GM19467 (cell line): ENCODE results near the gene POU4F3.

Source experiments
- ATAC-seq: cut with Tn5 transposase; IDR thresholded peaks from one replicate; pipeline ENCODE4 v1.9.1; 2021; ENCODE audit warnings: mild to moderate bottlenecking, moderate library complexity; ENCODE audit not compliant: unreplicated experiment

The POU4F3 gene

DNA sequence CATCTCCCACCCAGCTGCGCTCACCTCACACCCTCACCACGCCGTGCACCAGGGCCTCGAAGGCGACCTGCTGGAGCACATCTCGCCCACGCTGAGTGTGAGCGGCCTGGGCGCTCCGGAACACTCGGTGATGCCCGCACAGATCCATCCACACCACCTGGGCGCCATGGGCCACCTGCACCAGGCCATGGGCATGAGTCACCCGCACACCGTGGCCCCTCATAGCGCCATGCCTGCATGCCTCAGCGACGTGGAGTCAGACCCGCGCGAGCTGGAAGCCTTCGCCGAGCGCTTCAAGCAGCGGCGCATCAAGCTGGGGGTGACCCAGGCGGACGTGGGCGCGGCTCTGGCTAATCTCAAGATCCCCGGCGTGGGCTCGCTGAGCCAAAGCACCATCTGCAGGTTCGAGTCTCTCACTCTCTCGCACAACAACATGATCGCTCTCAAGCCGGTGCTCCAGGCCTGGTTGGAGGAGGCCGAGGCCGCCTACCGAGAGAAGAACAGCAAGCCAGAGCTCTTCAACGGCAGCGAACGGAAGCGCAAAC is 1.1 kb downstream of the POU4F3 start:
- no peak for ATAC-seq

DNA sequence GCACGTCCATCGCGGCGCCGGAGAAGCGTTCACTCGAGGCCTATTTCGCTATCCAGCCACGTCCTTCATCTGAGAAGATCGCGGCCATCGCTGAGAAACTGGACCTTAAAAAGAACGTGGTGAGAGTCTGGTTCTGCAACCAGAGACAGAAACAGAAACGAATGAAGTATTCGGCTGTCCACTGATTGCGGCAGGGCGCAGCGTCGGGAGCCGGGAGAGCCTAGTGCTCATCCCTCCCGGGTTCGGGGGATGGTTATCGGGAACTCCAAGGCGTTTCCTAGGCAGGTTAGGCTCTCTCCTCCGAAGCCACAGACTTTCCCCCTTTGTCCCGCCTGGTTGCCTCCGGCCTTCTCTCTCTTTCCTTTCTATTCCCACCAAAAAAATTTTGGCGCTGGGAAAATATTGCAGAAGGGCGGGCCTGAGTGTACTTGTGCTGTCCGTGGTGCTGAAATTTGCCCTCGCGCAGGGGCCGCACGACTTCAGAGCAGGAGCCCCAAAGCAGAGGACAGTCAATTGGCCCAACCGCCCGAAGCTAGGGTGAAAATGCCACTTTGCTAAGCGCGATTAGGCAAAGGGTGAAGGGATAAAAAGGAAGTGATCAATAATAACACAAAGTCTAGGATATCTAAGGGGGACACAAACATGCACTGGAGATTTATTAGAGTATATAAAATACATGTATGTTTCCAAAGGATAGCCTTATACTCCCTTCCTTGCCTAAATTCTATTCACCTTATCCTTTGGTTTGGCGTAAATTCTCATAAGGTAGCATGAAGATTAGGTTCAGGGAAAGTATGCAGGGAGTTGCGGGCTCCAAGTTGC is 1.8 kb downstream of the POU4F3 start:
- no peak for ATAC-seq

DNA sequence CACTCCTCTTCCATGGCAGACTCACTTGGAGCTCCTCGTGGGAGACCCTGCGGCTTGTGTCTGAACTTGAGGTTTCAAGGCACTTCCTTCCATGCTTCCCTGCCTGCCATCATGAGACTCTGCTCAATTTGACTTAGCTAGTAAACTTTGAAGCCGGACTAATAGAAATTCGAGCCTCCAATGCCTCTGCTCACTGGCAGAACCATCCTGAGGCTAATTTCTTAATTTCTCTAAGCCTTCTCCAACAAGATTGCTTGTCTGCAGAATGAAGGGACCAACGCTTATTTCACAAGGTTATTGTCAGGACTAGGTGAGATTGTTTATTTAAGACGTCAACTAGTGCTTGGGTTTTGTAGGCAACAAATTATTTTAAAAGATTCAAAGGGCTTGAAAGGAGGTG is 3.2 kb downstream of the POU4F3 start:
- no peak for ATAC-seq

DNA sequence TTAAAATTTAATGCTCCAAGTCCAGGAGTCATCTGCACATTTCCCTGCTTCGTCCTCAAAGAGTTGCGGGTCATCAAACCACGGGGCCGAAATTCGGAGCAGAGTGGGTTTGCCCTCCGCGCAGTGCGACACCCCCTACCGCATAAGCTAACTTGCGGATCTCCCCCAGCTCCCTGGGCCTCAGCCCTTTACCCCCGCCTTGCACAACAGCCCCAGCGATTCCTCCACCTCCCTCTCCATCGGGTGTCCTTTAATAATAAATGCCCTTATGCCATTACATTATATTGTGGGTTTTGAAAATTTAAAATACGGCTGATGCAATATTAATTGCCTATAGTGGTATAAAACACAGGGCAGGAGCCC is 3.9 kb downstream of the POU4F3 start:
- no peak for ATAC-seq

DNA sequence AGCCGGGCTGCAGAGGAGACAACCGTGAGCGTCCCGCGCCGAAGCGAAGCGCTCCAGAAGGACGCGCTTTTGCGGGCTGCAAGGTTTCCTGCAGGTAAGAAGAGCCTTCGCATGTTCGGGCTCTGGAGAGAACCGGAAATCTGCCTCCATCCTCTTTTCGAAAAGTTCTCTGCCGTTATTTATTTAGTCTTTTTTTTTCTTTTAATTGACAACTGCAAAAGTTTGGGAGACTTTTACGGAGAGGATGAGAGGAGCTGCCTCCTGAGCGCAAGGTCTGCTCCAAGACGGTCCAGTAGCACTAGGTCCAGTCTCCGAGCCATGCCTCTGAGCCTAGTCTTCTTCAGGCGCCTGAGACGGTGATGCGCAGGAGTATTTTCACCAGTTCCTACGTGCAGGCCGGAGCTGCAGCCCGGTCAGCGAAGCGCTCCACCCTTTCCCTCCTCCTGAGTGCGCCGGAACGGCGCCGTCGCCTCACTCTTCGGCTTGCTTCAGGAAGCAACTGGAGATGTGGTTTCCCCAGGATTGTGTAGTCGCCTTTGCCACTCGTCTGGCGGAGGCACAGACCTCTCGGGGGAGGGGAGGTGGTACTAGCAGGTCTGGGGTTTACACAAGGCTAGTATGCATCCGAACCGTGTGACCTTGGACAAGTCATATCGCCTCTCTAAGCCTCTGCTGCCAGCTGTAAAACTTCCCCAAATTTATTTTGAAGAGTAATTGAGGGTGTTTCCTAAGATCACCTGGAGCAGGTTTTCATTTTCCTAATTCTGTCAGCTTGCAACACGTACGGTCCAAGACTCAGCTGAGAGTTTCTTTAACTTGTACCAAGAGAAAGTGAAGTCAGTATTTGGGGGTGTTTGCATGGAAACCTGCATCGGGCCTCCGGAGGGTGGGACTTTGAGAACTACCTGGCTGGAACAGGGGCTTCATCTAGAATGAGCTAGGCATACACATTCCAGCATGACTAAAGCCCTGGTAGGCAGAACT is 4.5 kb downstream of the POU4F3 start:
- no peak for ATAC-seq

GRCh38 chr5:146344155-146345118 is 5.8 kb downstream of the POU4F3 start:
- ATAC-seq = no peak

- ATAC-seq = no peak
Measured at GRCh38 chr5:146345240-146345577, 6.6 kb downstream of the POU4F3 start.

- no peak for ATAC-seq
Measured at GRCh38 chr5:146345578-146346366, 7.1 kb downstream of the POU4F3 start.

DNA sequence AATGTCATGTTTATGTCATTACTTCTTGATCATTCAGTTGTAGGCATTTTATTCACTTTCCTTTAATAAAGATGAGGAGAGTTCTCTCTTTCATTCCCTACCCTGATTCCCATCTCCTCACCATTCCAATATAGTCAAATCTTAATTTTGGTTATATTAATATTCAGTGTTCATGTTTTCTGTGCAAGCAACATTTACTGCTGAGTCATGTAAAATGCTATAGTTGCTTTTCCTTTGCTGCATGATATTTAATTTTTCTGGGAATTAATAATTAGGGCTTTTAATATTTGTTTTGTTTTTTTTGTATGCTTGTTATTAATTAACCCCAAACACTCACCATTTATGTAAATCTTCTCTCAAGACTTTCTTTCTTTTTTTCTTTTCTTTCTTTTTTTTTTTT is 18.5 kb downstream of the POU4F3 start:
- ATAC-seq = no peak

DNA sequence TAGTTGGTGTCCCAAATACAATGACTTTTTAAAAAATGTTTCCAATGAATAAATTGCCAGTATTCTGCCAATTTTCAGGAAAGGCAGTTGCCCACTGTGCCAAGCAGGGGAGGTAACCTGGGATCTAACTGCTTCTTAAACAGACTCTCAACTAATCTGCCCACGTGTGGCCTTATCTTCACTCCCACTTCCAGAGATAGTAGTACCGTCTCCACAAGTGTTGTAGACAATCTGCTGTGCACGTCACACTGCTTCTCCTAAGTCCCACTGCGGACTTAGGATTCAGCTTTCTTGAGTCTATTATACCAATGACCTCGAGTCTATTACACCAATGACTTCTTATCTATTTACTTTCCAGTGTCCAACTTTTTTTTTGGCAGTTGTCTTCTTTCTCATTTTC is 21.2 kb downstream of the POU4F3 start:
- ATAC-seq = no peak

DNA sequence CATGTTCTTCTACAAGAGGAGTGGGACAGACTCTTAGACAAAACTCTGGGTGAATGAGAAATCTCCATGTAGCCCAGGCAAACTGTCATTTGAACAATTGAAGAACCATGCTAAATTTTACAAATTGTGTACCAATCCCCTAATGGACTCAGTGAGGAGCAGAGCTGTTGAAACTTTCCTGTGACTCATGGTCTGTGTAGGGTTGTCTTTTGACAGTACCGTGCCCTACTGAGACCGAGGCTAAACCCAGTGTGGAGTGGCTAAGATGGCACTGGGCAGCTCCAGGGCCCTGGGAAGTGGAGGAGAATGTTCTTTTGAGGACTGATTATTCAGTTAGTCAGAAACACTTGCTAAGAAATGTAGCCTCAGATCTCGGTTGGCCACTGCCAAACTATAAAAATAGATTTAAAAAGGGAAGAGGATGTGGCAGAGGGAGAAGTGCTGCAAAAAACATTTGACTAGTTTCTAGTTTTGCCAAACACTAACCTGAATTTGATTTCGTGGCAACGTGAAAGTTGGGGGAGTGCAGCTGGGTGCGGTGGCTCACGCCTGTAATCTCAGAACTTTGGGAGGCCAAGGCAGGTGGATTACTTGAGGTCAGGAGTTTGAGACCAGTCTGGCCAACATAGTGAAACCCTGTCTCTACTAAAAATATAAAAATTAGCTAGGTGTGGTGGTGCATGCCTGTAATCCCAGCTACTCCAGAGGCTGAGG is 24.7 kb downstream of the POU4F3 start:
- ATAC-seq = no peak

DNA sequence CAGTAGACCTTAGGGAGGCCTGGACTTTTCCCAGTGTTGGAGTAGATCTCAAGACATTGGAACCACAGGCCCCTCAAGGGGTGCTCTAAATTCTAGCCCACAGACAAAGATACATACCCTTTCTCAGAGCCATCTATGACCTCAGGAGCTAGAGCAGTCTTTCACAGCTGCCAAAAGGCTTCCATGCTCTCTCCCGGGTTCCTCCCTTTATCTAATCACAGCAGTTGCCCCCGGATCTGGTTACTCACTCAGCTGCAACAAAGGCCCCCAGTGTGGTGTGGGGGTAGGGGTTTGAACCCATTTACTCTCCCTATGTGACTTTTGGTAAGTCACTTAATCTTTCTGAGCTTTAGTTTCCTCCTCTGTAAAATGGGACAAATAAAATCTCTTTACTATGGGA is 27.0 kb downstream of the POU4F3 start:
- ATAC-seq = no peak

DNA sequence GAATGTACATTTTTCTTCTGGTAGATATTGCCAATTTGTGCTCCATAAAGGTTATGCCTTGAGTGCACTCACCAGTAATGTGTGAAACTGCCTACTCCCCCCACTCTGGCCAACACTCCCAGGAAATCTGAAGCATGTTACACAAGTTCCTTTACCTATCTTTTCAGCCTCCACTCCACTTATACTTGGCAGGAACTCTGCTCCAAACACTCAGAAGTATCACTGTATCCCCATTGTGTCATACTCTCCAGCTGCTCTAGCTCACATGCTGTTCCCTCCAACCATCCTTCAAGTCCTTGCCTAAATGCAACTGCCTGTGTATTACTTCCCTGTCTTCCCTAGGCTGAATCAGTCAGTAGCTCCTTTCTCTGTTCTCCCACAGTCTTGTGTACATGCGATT is 28.3 kb downstream of the POU4F3 start:
- ATAC-seq = no peak

GRCh38 chr5:146368137-146368536 is 29.5 kb downstream of the POU4F3 start:
- no peak for ATAC-seq

- no peak for ATAC-seq
Measured at GRCh38 chr5:146369691-146370090, 31.1 kb downstream of the POU4F3 start.

- ATAC-seq = no peak
Measured at GRCh38 chr5:146376821-146377220, 38.2 kb downstream of the POU4F3 start.

GRCh38 chr5:146378986-146379385 is 40.3 kb downstream of the POU4F3 start:
- no peak for ATAC-seq

DNA sequence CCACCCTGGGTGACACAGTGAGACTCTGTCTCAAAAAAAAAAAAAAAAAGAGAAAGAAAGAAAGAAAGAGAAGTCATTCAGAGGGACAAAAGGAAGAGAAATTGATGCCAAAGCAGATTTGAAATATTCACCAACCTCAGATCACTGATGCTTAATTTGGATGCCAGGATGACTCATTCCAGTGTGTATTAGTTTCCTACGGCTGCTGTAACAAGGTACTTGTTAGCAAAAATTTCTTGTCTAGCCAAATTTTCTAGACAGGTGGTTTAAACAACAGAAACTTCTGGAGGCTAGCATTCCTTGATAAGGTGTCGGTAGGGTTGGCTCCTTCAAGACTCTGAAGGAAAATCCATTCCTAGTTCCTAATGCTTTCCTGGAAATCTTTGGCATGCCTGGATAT is 42.1 kb downstream of the POU4F3 start:
- ATAC-seq = no peak

GRCh38 chr5:146388386-146388785 is 49.7 kb downstream of the POU4F3 start:
- ATAC-seq = no peak
